ENCODE results near the gene SLC6A18.

SLC6A18 gene

DNA sequence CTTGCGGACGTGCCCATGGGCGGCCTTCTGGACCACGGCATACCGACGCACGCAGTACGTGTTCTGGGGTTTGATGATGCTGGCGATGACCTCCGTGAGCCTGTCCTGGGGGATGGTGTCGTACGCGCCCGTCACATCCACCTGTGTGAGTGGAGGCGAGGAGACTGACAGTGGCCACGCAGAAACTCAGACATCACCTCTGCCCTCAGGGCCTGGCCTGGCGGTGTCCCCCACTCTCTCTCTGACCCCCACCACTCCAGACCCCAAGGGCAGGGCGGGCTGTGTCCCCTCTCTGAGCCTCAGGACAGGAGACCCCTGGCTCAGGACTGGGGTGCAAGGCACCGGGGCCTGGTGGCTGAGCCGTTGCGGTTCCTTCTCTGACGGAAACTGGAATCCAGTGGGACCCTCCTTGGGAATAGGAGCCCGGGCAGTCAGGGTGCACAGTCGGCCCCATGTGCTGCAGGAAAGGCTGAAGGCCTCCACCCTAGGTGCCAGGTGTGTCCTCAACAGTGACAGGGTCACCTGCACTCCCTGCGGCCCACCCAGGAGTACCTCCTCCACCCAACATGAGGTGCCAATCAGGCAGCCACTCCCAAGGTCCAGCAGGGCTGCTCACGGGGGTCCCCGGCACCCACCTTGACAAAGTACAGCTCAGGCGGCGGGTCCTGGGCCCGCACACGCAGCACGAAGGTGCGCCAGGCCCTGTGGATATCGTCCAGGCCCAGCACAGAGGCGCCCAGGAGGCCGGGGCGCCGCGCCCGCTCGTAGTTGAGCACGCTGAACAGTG, 53.7 kb downstream of the SLC6A18 start:
- H3K27ac ChIP-seq (ENCODE audit: insufficient read depth in 1 of 2, low read depth in 1 of 2, low read length in 2 of 2, poor library complexity in 1 of 2, severe bottlenecking in 2 of 2), result no peak overlapping the region
- H3K4me1 ChIP-seq (ENCODE audit: control extremely low read depth in 1 of 4, control insufficient read depth in 4 of 4, insufficient read depth in 4 of 4, low read length in 3 of 4), result no peaks in the 10 kb centered on the region
- ChIA-PET CTCF (no interaction called here), POLR2A (no interaction called here)
- DNase-seq, result no peak
- no peak overlapping the region for H3K4me3 ChIP-seq (ENCODE audit: control insufficient read depth in 1 of 7, extremely low read depth in 1 of 7, insufficient read depth in 4 of 7, low read depth in 2 of 7, low read length in 6 of 7)
- 99% methylated on average over 42 of the region's 42 CpGs for WGBS (ENCODE audit: insufficient coverage)
- H3K9me3 ChIP-seq (ENCODE audit: control extremely low read depth in 1 of 5, control insufficient read depth in 4 of 5, insufficient read depth in 2 of 5, low read depth in 1 of 5, low read length in 4 of 5), result peaks cover 0 to 29% (median 11%) of the 10 kb centered on the region in 5 experiments
- no peaks in the 10 kb centered on the region for H3K27me3 ChIP-seq (replicated peaks in 2 of 5; ENCODE audit: control insufficient read depth in 4 of 5, insufficient read depth in 5 of 5, low read length in 4 of 5)
- H3K36me3 ChIP-seq (ENCODE audit: control insufficient read depth in 4 of 4, insufficient read depth in 4 of 4, low read length in 3 of 4), result peaks cover 0 to 11% (median 8%) of the 10 kb centered on the region in 4 experiments

DNA sequence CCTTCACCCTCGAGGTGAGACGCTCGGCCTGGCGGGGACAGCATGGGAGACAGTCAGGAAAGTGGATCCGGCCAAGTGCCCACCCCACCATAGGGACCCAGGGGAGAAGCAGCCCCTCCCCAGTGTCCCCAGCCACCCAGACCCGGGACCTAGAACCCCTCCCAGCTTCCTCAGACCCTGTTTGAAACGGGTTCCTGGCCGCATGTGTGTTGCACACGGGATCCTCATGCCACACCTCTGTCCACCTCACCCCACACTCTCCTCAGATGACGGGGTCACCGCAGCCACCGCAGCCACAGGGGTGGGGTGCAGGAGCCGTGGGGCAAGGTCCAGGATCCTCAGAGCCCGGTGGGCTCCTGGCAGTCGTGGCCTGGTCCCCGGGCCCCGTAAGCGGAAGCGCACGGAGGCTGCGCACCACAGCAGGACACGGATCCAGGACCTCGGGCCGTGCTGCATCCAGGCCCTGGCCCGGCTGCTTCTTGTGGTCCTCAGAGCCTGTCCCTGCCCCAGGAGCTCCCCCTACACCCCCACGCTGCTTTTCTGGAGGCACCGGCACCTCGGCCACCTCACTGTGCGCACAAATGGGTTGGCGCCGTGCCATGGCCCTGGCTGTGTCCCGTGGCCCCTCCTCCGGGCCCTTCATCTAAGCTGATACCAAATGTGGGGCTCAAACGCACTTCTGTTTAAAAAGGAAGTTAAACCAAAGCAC, 54.4 kb downstream of the SLC6A18 start:
- DNase-seq, result no peak
- Histone ChIP-seq H3K27me3 (replicated peaks in 2 of 5; ENCODE audit: control insufficient read depth in 4 of 5, insufficient read depth in 5 of 5, low read length in 4 of 5) (no peaks in the 10 kb centered on the region), H3K27ac (ENCODE audit: insufficient read depth in 1 of 2, low read depth in 1 of 2, low read length in 2 of 2, poor library complexity in 1 of 2, severe bottlenecking in 2 of 2) (no peak overlapping the region), H3K4me1 (ENCODE audit: control extremely low read depth in 1 of 4, control insufficient read depth in 4 of 4, insufficient read depth in 4 of 4, low read length in 3 of 4) (no peaks in the 10 kb centered on the region), H3K9me3 (ENCODE audit: control extremely low read depth in 1 of 5, control insufficient read depth in 4 of 5, insufficient read depth in 2 of 5, low read depth in 1 of 5, low read length in 4 of 5) (peaks cover 0 to 29% (median 11%) of the 10 kb centered on the region in 5 experiments), H3K36me3 (ENCODE audit: control insufficient read depth in 4 of 4, insufficient read depth in 4 of 4, low read length in 3 of 4) (peaks cover 0 to 11% (median 8%) of the 10 kb centered on the region in 4 experiments), H3K4me3 (ENCODE audit: control insufficient read depth in 1 of 7, extremely low read depth in 1 of 7, insufficient read depth in 4 of 7, low read depth in 2 of 7, low read length in 6 of 7) (no peak overlapping the region)
- 97% methylated on average over 29 of the region's 34 CpGs for WGBS (ENCODE audit: insufficient coverage)
- ChIA-PET POLR2A (no interaction called here), CTCF (no interaction called here)

DNA sequence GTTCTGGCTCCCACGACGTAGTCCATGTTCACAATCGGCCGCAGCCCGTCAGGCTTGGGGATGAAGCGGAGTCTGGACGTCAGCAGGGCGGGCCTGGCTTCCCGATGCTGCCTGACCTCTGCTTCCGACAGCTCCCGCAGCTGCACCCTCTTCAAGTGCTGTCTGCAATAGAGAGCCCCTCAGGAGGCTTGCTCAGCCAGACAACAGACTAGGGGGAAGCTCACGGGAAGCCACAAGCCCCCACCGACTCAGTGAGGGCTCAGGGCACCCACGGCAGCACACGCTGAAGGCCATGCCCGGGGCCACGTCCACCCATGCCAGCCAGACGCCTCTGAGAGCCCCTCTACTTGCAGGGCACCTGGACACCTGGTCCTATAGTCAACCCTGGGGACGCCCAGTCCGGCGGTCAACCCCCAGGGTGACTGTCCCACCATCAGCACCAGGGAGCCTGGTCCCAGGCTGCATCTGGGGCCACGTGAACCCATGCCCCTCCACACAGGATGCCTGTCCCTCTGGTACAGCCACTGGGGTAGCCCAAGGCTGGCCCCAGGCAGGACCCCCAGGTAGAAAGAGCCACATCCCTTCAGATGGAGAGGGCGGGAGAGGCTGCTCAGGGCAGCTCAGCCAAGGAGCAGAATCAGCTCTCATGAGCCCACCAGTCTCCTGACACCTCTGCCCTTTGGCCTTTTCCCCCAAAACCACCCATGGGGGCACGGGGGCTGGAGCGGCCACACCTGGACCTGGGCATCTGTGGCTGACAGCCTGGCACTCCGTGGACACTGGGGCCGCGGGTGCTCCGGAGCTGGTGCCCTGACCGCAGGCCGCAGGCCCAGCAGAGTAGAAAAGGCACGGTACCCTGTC, 55.2 kb downstream of the SLC6A18 start:
- WGBS (ENCODE audit: insufficient coverage), result 97% methylated on average over 32 of the region's 32 CpGs
- Histone ChIP-seq H3K27ac (ENCODE audit: insufficient read depth in 1 of 2, low read depth in 1 of 2, low read length in 2 of 2, poor library complexity in 1 of 2, severe bottlenecking in 2 of 2) (no peak overlapping the region), H3K4me3 (ENCODE audit: control insufficient read depth in 1 of 7, extremely low read depth in 1 of 7, insufficient read depth in 4 of 7, low read depth in 2 of 7, low read length in 6 of 7) (no peak overlapping the region), H3K36me3 (ENCODE audit: control insufficient read depth in 4 of 4, insufficient read depth in 4 of 4, low read length in 3 of 4) (peaks cover 0 to 11% (median 8%) of the 10 kb centered on the region in 4 experiments), H3K4me1 (ENCODE audit: control extremely low read depth in 1 of 4, control insufficient read depth in 4 of 4, insufficient read depth in 4 of 4, low read length in 3 of 4) (no peaks in the 10 kb centered on the region), H3K9me3 (ENCODE audit: control extremely low read depth in 1 of 5, control insufficient read depth in 4 of 5, insufficient read depth in 2 of 5, low read depth in 1 of 5, low read length in 4 of 5) (peaks cover 0 to 29% (median 11%) of the 10 kb centered on the region in 5 experiments), H3K27me3 (replicated peaks in 2 of 5; ENCODE audit: control insufficient read depth in 4 of 5, insufficient read depth in 5 of 5, low read length in 4 of 5) (no peaks in the 10 kb centered on the region)
- POLR2A ChIA-PET, result no interaction called here
- DNase-seq, result no peak
- CTCF ChIA-PET, result no interaction called here

DNA sequence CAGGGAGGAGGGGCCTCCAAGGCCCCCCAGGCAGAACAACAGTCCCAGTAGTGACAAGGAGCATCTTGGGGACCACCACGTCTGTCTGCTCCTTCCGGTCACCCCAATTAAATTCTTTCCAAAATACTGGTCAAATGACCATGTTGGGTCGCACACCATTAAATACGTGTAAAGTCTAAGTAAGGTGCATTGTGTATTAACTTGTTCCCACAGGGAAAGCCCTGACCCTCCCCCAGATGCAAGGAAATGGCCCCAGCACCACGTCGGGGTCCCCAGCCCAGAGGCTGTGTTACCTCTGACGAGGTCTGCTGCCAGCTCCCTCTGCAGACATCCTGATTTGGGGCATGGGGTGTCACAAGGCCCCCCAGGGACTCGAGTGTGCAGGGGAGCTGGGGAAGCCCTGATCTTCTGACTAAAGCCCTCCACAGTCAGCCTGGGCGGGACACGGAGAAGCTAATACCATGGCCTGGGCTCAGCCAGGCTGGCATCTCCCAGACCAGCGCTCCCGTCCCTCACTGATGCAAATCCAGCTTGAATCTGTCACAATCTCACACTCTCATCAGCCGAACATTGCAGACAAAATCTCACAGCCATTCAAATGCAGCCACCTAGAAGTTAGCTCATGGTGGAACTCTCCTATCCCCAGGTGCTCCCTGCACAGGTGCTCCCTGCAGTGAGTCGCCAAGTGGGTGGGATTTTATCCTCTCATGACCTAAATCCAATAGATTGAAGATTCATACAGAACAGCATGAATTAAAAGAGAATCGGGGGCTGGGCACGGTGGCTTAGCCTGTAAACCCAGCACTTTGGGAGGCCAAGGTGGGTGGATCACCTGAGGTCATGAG, 56.1 kb downstream of the SLC6A18 start:
- no peak for DNase-seq
- Histone ChIP-seq H3K27me3 (replicated peaks in 2 of 5; ENCODE audit: control insufficient read depth in 4 of 5, insufficient read depth in 5 of 5, low read length in 4 of 5) (no peaks in the 10 kb centered on the region), H3K27ac (ENCODE audit: insufficient read depth in 1 of 2, low read depth in 1 of 2, low read length in 2 of 2, poor library complexity in 1 of 2, severe bottlenecking in 2 of 2) (no peak overlapping the region), H3K36me3 (ENCODE audit: control insufficient read depth in 4 of 4, insufficient read depth in 4 of 4, low read length in 3 of 4) (peaks cover 0 to 11% (median 8%) of the 10 kb centered on the region in 4 experiments), H3K4me1 (ENCODE audit: control extremely low read depth in 1 of 4, control insufficient read depth in 4 of 4, insufficient read depth in 4 of 4, low read length in 3 of 4) (no peaks in the 10 kb centered on the region), H3K9me3 (ENCODE audit: control extremely low read depth in 1 of 5, control insufficient read depth in 4 of 5, insufficient read depth in 2 of 5, low read depth in 1 of 5, low read length in 4 of 5) (peaks cover 0 to 29% (median 11%) of the 10 kb centered on the region in 5 experiments), H3K4me3 (ENCODE audit: control insufficient read depth in 1 of 7, extremely low read depth in 1 of 7, insufficient read depth in 4 of 7, low read depth in 2 of 7, low read length in 6 of 7) (no peak overlapping the region)
- CTCF ChIA-PET, result interaction anchor here (0.8 kb wide), 1 partner anchor 9 kb away, joined by 3 read pairs; no protein-coding TSS in a partner anchor
- 94% methylated on average over 12 of the region's 16 CpGs for WGBS (ENCODE audit: insufficient coverage)
- POLR2A ChIA-PET, result no interaction called here

DNA sequence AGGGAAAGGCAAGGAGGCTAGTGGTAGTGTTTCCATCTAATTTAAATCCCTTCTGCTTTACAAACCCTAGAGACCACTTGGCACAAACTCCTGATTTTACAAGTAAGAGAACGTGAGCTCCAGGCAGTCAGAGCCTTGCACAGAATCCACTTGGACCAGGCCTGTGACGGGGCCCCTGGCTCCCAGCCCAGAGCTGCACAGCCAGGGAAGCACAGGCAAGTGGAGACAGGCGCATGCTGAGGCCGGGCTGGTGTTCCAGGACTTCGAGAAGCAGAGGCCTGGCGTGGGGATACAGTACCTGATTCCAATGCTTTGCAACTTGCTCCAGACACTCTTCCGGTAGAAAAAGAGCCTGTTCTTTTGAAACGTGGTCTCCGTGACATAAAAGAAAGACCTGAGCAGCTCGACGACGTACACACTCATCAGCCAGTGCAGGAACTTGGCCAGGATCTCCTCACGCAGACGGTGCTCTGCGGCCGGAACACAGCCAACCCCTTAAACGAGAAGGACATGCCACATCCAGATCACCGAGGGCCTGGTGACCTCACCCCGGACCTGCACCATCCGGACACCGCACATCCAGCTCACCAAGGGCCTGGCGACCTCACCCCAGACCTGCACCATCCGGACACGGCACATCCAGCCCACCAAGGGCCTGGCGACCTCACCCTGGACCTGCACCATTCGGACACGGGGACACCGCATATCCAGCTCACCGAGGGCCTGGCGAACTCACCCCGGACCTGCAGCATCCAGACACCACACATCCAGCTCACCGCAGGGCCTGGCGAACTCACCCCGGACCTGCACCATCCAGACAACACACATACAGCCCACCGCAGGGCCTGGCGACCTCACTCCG, 57.2 kb downstream of the SLC6A18 start:
- ChIA-PET POLR2A (no interaction called here), CTCF (no interaction called here)
- WGBS (ENCODE audit: insufficient coverage), result 94% methylated on average over 26 of the region's 37 CpGs
- Histone ChIP-seq H3K27ac (ENCODE audit: insufficient read depth in 1 of 2, low read depth in 1 of 2, low read length in 2 of 2, poor library complexity in 1 of 2, severe bottlenecking in 2 of 2) (no peak overlapping the region), H3K9me3 (ENCODE audit: control extremely low read depth in 1 of 5, control insufficient read depth in 4 of 5, insufficient read depth in 2 of 5, low read depth in 1 of 5, low read length in 4 of 5) (peaks cover 0 to 20% (median 8%) of the 10 kb centered on the region in 5 experiments), H3K36me3 (ENCODE audit: control insufficient read depth in 4 of 4, insufficient read depth in 4 of 4, low read length in 3 of 4) (peaks cover 0 to 12% (median 8%) of the 10 kb centered on the region in 4 experiments), H3K27me3 (replicated peaks in 2 of 5; ENCODE audit: control insufficient read depth in 4 of 5, insufficient read depth in 5 of 5, low read length in 4 of 5) (no peaks in the 10 kb centered on the region), H3K4me3 (ENCODE audit: control insufficient read depth in 1 of 7, extremely low read depth in 1 of 7, insufficient read depth in 4 of 7, low read depth in 2 of 7, low read length in 6 of 7) (no peak overlapping the region), H3K4me1 (ENCODE audit: control extremely low read depth in 1 of 4, control insufficient read depth in 4 of 4, insufficient read depth in 4 of 4, low read length in 3 of 4) (no peaks in the 10 kb centered on the region)
- DNase-seq, result no peak
